Measurements from ENCODE around the gene GNAO1.
"Not testable (repeated sequence)": the region's sequence is repeated elsewhere in the genome, so short reads cannot be mapped to it uniquely, and the experiment has no call there.

The GNAO1 gene

GRCh38 chr16:56370875-56371659, 179.8 kb downstream of the GNAO1 start:
- TF ChIP-seq, protein P1, sequence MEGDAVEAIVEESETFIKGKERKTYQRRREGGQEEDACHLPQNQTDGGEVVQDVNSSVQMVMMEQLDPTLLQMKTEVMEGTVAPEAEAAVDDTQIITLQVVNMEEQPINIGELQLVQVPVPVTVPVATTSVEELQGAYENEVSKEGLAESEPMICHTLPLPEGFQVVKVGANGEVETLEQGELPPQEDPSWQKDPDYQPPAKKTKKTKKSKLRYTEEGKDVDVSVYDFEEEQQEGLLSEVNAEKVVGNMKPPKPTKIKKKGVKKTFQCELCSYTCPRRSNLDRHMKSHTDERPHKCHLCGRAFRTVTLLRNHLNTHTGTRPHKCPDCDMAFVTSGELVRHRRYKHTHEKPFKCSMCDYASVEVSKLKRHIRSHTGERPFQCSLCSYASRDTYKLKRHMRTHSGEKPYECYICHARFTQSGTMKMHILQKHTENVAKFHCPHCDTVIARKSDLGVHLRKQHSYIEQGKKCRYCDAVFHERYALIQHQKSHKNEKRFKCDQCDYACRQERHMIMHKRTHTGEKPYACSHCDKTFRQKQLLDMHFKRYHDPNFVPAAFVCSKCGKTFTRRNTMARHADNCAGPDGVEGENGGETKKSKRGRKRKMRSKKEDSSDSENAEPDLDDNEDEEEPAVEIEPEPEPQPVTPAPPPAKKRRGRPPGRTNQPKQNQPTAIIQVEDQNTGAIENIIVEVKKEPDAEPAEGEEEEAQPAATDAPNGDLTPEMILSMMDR (IDR thresholded peaks at IDR 0.05; ENCODE audit: insufficient read depth, low read length, poor library complexity, severe bottlenecking) = no peak
- H3K27me3 ChIP-seq (replicated peaks; ENCODE audit: control insufficient read depth, insufficient read depth, low read length) = no peaks in the 10 kb centered on the region
- H3K36me3 ChIP-seq (ENCODE audit: control insufficient read depth, insufficient read depth, low read length) = peaks cover 7% of the 10 kb centered on the region
- no peak for DNase-seq (ENCODE audit: extremely low read depth, insufficient read length)
- no peak overlapping the region for H3K4me3 ChIP-seq (replicated peaks; ENCODE audit: low read depth, low read length)

- no peak for DNase-seq (ENCODE audit: extremely low read depth, insufficient read length)
- Histone ChIP-seq H3K27me3 (replicated peaks; ENCODE audit: control insufficient read depth, insufficient read depth, low read length) (no peaks in the 10 kb centered on the region), H3K36me3 (ENCODE audit: control insufficient read depth, insufficient read depth, low read length) (peaks cover 5% of the 10 kb centered on the region), H3K4me3 (replicated peaks; ENCODE audit: low read depth, low read length) (no peak overlapping the region)
- TF ChIP-seq, protein P1 (IDR thresholded peaks at IDR 0.05; ENCODE audit: insufficient read depth, low read length, poor library complexity, severe bottlenecking) = no peak
These were observed 180.3 kb downstream of the GNAO1 start for GRCh38 chr16:56371660-56371937.

DNA sequence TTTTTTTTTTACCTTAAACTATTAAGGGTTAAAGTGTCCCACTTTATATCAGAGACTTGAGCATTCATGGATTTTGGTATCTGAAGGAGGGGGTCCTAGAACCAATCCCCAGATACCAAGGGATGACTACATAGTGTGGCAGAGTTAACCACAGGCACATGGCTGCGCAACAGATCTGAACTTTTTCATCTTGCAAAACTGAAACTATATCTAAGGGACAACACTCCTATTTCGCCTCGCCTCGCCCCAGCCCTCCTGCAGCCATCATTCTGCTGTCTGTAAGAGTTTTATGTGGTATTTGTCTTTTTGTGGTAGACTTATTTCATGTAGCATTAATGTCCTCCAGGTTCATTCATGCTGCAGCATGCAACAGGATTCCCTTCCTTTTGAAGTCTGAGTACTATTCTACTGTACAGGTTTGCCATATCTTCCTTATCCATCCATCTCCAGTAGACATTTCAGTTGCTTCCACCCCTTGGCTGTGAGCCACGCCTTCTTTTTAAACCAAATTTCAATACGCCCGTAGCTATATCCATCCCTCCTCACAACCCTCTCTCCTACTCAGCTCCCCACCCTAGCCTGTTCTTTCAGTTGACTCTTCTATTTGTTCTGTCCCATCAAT, 180.8 kb downstream of the GNAO1 start:
- peaks cover 3% of the 10 kb centered on the region for H3K36me3 ChIP-seq (ENCODE audit: control insufficient read depth, insufficient read depth, low read length)
- TF ChIP-seq, protein P1 (IDR thresholded peaks at IDR 0.05; ENCODE audit: insufficient read depth, low read length, poor library complexity, severe bottlenecking) = no peak

GRCh38 chr16:56373003-56373402, 181.7 kb downstream of the GNAO1 start:
- H3K4me3 ChIP-seq (replicated peaks; ENCODE audit: low read depth, low read length) = no peak overlapping the region
- peaks cover 2% of the 10 kb centered on the region for H3K36me3 ChIP-seq (ENCODE audit: control insufficient read depth, insufficient read depth, low read length)
- no peaks in the 10 kb centered on the region for H3K27me3 ChIP-seq (replicated peaks; ENCODE audit: control insufficient read depth, insufficient read depth, low read length)
- no peak for DNase-seq (ENCODE audit: extremely low read depth, insufficient read length)
- TF ChIP-seq, protein P1 (IDR thresholded peaks at IDR 0.05; ENCODE audit: insufficient read depth, low read length, poor library complexity, severe bottlenecking) = no peak

More for the DNA sequence above, 180.8 kb downstream of the GNAO1 start:
- H3K27me3 ChIP-seq (replicated peaks; ENCODE audit: control insufficient read depth, insufficient read depth, low read length) = no peaks in the 10 kb centered on the region
- DNase-seq (ENCODE audit: extremely low read depth, insufficient read length) = no peak
- H3K4me3 ChIP-seq (replicated peaks; ENCODE audit: low read depth, low read length) = no peak overlapping the region

- H3K36me3 ChIP-seq (ENCODE audit: control insufficient read depth, insufficient read depth, low read length); DNase-seq (ENCODE audit: extremely low read depth, insufficient read length); H3K27me3 ChIP-seq (replicated peaks; ENCODE audit: control insufficient read depth, insufficient read depth, low read length); H3K4me3 ChIP-seq (replicated peaks; ENCODE audit: low read depth, low read length): not testable (repeated sequence)
These were observed 184.5 kb downstream of the GNAO1 start for GRCh38 chr16:56375792-56376191.

DNA sequence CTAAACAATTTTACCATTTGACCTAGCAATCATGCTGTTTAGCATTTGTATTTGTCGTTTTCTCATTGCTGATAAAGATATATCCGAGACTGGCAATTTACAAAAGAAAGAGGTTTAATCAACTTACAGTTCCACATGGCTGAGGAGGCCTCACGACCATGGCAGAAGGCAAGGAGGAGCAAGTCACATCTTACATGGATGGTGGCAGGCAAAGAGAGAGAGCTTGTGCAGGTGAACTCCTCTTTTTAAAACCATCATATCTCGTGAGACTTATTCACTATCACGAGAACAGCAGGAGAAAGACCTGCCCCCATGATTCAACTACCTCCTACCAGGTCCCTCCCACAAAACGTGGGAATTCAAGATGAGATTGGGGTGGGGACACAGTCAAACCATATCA, 187.8 kb downstream of the GNAO1 start:
- not testable (repeated sequence) for DNase-seq (ENCODE audit: extremely low read depth, insufficient read length); H3K27me3 ChIP-seq (replicated peaks; ENCODE audit: control insufficient read depth, insufficient read depth, low read length); H3K4me3 ChIP-seq (replicated peaks; ENCODE audit: low read depth, low read length)
- peaks cover 13% of the 10 kb centered on the region for H3K36me3 ChIP-seq (ENCODE audit: control insufficient read depth, insufficient read depth, low read length)

DNA sequence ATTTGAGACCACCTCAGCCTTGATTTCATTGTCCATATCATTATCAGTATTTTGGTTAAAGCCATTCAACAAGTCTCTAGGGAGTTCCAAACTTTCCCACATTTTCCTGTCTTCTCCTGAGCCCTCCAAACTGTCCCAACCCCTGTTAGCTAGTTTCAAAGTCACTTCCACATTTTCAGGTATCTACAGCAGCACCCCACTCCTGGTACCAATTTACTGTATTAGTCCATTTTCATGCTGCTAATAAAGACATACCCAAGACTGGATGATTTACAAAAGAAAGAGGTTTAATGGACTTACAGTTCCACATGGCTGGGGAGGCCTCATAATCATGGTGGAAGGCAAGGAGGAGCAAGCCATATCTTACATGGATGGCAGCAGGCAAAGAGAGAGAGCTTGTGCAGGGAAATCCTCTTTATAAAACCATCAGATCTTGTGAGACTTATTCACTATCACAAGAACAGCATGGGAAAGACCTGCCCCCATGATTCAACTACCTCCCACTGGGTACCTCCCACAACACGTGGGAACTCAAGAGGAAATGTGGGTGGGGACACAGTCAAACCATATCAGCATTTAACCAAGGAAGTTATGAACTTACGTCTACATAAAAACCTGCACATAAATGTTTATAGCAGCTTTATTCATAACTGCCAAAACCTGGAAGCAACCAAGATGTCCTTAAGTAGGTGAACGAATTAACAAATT, 189.6 kb downstream of the GNAO1 start:
- not testable (repeated sequence) for H3K27me3 ChIP-seq (replicated peaks; ENCODE audit: control insufficient read depth, insufficient read depth, low read length); DNase-seq (ENCODE audit: extremely low read depth, insufficient read length); H3K4me3 ChIP-seq (replicated peaks; ENCODE audit: low read depth, low read length)
- peaks cover 17% of the 10 kb centered on the region for H3K36me3 ChIP-seq (ENCODE audit: control insufficient read depth, insufficient read depth, low read length)

Measured in GM06990 (cell line).